NCI-H510A (cell line): ENCODE data around the gene ZNF485.
"Not testable (repeated sequence)": the region's sequence is repeated elsewhere in the genome, so short reads cannot be mapped to it uniquely, and the experiment has no call there.

Experiments
- DNase-seq: peaks from one replicate; lab custom pipeline; 2025; lab: John Stamatoyannopoulos, UW

ZNF485 gene

GRCh38 chr10:43605850-43606322, 352 bp upstream of the ZNF485 start:
- DNase-seq: no peak

GRCh38 chr10:43607199-43607573, 948 bp downstream of the ZNF485 start:
- DNase-seq: no peak

- no peak for DNase-seq
These were observed 4.4 kb downstream of the ZNF485 start for GRCh38 chr10:43610636-43611035.

GRCh38 chr10:43616697-43617370, 10.6 kb downstream of the ZNF485 start:
- DNase-seq: no peak

GRCh38 chr10:43619368-43619767, 13.1 kb downstream of the ZNF485 start:
- DNase-seq: no peak

- DNase-seq: no peak
These were observed 15.8 kb downstream of the ZNF485 start for GRCh38 chr10:43622038-43622437.

GRCh38 chr10:43623351-43623750, 17.1 kb downstream of the ZNF485 start:
- no peak for DNase-seq

GRCh38 chr10:43627942-43628341, 21.7 kb downstream of the ZNF485 start:
- DNase-seq: no peak

- no peak for DNase-seq
These were observed 22.7 kb downstream of the ZNF485 start for GRCh38 chr10:43628956-43629355.

GRCh38 chr10:43635816-43636215, 29.6 kb downstream of the ZNF485 start:
- not testable (repeated sequence) for DNase-seq

- no peak for DNase-seq
These were observed 34.4 kb downstream of the ZNF485 start for GRCh38 chr10:43640603-43641002.

GRCh38 chr10:43644252-43644651, 38.0 kb downstream of the ZNF485 start:
- no peak for DNase-seq

- DNase-seq: no peak
These were observed 39.6 kb downstream of the ZNF485 start for GRCh38 chr10:43645866-43646265.

GRCh38 chr10:43647576-43647975, 41.3 kb downstream of the ZNF485 start:
- no peak for DNase-seq

GRCh38 chr10:43648095-43648397, 41.8 kb downstream of the ZNF485 start:
- DNase-seq: no peak

GRCh38 chr10:43648398-43649184, 42.4 kb downstream of the ZNF485 start, which contains the start of gene ZNF32:
ZNF32 (minus strand) TSS chr10:43648881; CDS start chr10:43646133, 2,748 bp downstream.
- DNase-seq: peak; percentile 65

GRCh38 chr10:43649185-43649523, 42.9 kb downstream of the ZNF485 start:
- no peak for DNase-seq

GRCh38 chr10:43653746-43654145, 47.5 kb downstream of the ZNF485 start:
- no peak for DNase-seq

- DNase-seq: no peak
These were observed 49.1 kb downstream of the ZNF485 start for GRCh38 chr10:43655311-43655710.

GRCh38 chr10:43658227-43658626, 52.0 kb downstream of the ZNF485 start:
- no peak for DNase-seq

GRCh38 chr10:43665054-43665453, 58.8 kb downstream of the ZNF485 start:
- no peak for DNase-seq

GRCh38 chr10:43666552-43666951, 60.3 kb downstream of the ZNF485 start:
- DNase-seq: no peak

GRCh38 chr10:43667317-43667731, 61.1 kb downstream of the ZNF485 start:
- DNase-seq: no peak
